ENCODE data around the gene CDYL. TPM values are rescaled to one million over a fixed set of nuclear protein-coding genes. Genes with fewer than 3 reads are reported as not detected.

Gene CDYL
- total and polyA plus RNA-seq, 2 experiments from 2014 or later, result 38.0 to 60.8 TPM

DNA sequence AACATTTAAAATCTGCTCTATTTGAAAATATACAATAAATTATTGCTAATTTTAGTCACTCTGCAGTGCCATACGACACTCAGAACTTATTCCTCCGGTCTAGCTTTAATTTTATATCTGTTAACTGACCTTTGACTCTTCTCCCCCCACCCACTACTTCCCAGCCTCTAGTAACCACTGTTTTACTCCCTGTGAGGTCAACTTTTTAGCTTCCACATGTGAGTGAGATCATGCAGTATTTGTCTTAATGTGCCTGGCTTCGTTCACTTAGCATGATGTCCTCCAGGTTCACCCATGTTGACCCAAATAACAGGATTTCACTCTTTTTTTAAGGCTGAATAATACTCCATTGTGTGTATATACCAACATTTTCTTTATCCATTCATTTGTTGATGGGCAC lies 146.9 kb downstream of the CDYL start:
- TF ChIP-seq, protein P1, sequence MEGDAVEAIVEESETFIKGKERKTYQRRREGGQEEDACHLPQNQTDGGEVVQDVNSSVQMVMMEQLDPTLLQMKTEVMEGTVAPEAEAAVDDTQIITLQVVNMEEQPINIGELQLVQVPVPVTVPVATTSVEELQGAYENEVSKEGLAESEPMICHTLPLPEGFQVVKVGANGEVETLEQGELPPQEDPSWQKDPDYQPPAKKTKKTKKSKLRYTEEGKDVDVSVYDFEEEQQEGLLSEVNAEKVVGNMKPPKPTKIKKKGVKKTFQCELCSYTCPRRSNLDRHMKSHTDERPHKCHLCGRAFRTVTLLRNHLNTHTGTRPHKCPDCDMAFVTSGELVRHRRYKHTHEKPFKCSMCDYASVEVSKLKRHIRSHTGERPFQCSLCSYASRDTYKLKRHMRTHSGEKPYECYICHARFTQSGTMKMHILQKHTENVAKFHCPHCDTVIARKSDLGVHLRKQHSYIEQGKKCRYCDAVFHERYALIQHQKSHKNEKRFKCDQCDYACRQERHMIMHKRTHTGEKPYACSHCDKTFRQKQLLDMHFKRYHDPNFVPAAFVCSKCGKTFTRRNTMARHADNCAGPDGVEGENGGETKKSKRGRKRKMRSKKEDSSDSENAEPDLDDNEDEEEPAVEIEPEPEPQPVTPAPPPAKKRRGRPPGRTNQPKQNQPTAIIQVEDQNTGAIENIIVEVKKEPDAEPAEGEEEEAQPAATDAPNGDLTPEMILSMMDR (IDR thresholded peaks at IDR 0.05; ENCODE audit: low read depth, low read length), result no peak
- no peak for DNase-seq (ENCODE audit: low read depth in 1 of 2, low spot score in 1 of 2)
- Histone ChIP-seq H3K4me3 (no peak overlapping the region), H3K36me3 (no peaks in the 10 kb centered on the region), H3K27me3 (no peaks in the 10 kb centered on the region), H3K27ac (no peak overlapping the region), H3K4me1 (ENCODE audit: low read depth) (peaks cover 7% of the 10 kb centered on the region), H3K9me3 (ENCODE audit: low read depth) (no peaks in the 10 kb centered on the region)

GRCh38 chr6:4924661-4925271 lies 148.6 kb downstream of the CDYL start:
- H3K27ac ChIP-seq, result no peak overlapping the region
- H3K27me3 ChIP-seq, result no peaks in the 10 kb centered on the region
- no peak overlapping the region for H3K4me3 ChIP-seq
- TF ChIP-seq, protein P1 (IDR thresholded peaks at IDR 0.05; ENCODE audit: low read depth, low read length), result no peak
- H3K9me3 ChIP-seq (ENCODE audit: low read depth), result no peaks in the 10 kb centered on the region
- DNase-seq (ENCODE audit: low read depth in 1 of 2, low spot score in 1 of 2), result no peak
- peaks cover 7% of the 10 kb centered on the region for H3K4me1 ChIP-seq (ENCODE audit: low read depth)
- no peaks in the 10 kb centered on the region for H3K36me3 ChIP-seq

DNA sequence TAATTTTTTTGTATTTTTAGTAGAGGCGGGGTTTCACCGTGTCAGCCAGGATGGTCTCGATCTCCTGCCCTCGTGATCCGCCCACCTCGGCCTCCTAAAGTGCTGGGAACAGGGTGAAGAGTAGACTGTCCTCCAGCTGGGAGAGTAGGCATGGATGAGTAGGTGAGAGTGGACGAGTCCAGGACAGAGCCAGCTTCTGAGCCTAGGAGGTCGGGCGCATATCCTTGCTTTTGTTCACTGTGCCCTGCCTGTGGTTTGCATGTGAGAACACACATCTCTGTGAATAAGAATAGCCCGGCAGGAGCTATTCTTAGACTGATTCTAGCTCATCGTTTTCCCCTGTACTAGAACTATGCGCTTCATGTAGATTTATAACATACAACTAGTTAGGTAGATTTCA lies 149.4 kb downstream of the CDYL start:
- no peaks in the 10 kb centered on the region for H3K9me3 ChIP-seq (ENCODE audit: low read depth)
- peak in 1 of 2 donors; percentile 35 for DNase-seq (ENCODE audit: low read depth in 1 of 2, low spot score in 1 of 2)

DNA sequence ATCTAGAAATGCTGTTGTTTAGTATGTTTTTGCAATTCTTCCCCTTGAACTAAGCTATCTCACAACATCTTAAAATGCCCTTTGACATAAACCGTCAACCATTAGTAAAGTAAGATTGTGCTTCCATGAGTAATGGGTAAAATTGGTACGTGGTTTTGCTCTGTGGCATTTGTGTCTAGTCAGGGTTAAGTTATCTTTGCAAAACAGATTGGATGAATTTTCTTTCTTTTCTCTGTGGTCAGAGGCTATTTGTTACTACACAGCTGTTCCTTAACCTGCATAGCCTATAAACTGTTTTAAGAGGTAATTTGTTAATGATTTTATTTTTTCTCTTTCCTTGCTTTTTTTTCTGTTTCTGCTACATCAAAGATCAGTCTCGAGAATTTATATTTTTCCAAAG lies 152.2 kb downstream of the CDYL start:
- Histone ChIP-seq H3K36me3 (no peaks in the 10 kb centered on the region), H3K27ac (no peak overlapping the region), H3K4me3 (no peak overlapping the region)

More for the DNA sequence above, 149.4 kb downstream of the CDYL start:
- no peak overlapping the region for H3K4me3 ChIP-seq
- TF ChIP-seq, protein P1 (IDR thresholded peaks at IDR 0.05; ENCODE audit: low read depth, low read length), result no peak
- no peaks in the 10 kb centered on the region for H3K27me3 ChIP-seq
- H3K27ac ChIP-seq, result peak overlapping the region; percentile 37
- H3K36me3 ChIP-seq, result no peaks in the 10 kb centered on the region
- H3K4me1 ChIP-seq (ENCODE audit: low read depth), result peaks cover 15% of the 10 kb centered on the region

DNA sequence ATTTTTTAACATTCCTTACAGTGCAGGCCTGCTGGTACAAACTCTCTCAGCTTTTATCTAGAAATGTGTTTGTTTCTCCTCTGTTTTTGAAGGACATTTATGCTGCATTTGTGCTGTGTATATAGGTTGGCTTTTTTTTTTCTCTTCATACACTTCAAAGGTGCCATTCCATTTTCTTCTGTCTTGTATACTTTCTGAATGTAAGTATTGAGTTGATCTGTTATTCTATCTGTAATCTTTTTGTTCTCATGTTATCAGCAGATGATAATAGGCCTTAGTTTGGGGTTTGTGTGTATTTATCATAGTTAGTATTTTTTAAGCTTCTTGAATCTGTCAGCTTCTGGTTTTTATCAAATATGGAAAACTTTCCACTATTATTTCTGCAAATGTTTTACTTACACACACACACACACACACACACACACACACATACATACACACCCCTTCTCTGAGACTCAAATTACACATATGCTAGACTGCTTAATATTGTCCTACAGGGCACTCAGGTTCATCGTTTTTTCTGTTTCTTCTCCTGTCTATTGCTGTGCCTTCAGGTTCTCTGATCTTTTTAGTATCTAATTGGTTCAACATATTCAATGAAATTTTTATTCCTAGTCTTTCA lies 153.0 kb downstream of the CDYL start:
- H3K27ac ChIP-seq, result no peak overlapping the region
- peaks cover 26% of the 10 kb centered on the region for H3K4me1 ChIP-seq (ENCODE audit: low read depth)
- TF ChIP-seq, protein P1 (IDR thresholded peaks at IDR 0.05; ENCODE audit: low read depth, low read length), result no peak
- no peaks in the 10 kb centered on the region for H3K9me3 ChIP-seq (ENCODE audit: low read depth)
- H3K27me3 ChIP-seq, result no peaks in the 10 kb centered on the region
- H3K36me3 ChIP-seq, result no peaks in the 10 kb centered on the region
- H3K4me3 ChIP-seq, result no peak overlapping the region
- peak in 1 of 2 donors; percentile 46 for DNase-seq (ENCODE audit: low read depth in 1 of 2, low spot score in 1 of 2)

More for the DNA sequence above, 152.2 kb downstream of the CDYL start:
- Histone ChIP-seq H3K27me3 (no peaks in the 10 kb centered on the region), H3K9me3 (ENCODE audit: low read depth) (no peaks in the 10 kb centered on the region), H3K4me1 (ENCODE audit: low read depth) (peaks cover 28% of the 10 kb centered on the region)
- peak in 1 of 2 donors; percentile 60 for DNase-seq (ENCODE audit: low read depth in 1 of 2, low spot score in 1 of 2)
- TF ChIP-seq, protein P1 (IDR thresholded peaks at IDR 0.05; ENCODE audit: low read depth, low read length), result no peak

Measured in cardiac muscle cell (in vitro differentiated cells and primary cell).